ENCODE measurements around the gene CDH1.

The CDH1 gene

DNA sequence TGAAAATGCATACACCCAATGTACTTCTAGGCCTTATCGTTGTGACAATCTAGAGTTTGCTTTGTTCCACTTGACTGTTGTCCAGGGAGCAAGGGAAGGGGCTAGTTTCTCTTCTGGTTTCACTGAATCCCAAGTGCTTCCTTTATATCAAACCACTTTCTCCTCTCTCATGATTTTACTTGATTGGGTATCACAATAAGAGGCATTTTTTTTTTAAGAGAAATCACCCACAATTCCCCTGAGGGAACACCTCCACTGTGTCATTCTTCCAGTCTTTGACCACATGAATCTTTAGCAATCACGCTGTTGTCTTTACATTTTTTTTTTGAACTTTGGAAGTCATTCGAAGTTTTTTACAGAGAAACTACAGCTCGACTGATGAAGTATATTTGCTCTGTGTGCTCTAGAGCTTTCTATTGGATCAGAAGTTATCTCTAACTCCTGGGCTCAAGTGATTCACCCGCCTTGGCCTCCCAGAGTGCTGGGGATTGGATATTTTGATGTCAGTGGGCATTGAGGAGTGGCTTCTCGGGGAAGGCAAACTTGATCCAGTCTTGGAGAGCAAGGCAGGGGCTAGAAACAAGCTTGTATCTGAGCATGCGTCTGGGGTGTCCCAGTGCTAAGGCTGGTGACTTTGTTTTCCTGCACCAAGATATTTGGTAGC, 3.0 kb downstream of the CDH1 start:
- H3K4me2 ChIP-seq (ENCODE audit: low read length), result no peak overlapping the region
- H3K79me1 ChIP-seq (ENCODE audit: low read length), result no peaks in the 10 kb centered on the region
- no peak overlapping the region for H2AK5ac ChIP-seq (ENCODE audit: low read length)
- H4K8ac ChIP-seq (ENCODE audit: low read depth, low read length), result no peak overlapping the region
- no peak for DNase-seq
- no peaks in the 10 kb centered on the region for H3K36me3 ChIP-seq (ENCODE audit: control insufficient read depth, insufficient read depth, low read length)
- peaks cover 2% of the 10 kb centered on the region for H3K4me1 ChIP-seq (ENCODE audit: control insufficient read depth, low read depth, low read length)
- no peak overlapping the region for H3K23ac ChIP-seq (ENCODE audit: low read length)
- H3K27me3 ChIP-seq (ENCODE audit: insufficient read depth, low read length, poor library complexity), result no peaks in the 10 kb centered on the region
- H2BK15ac ChIP-seq (replicated peaks; ENCODE audit: low read depth), result no peak overlapping the region
- no peak overlapping the region for H3K4ac ChIP-seq (ENCODE audit: low read depth, low read length)
- H3K9ac ChIP-seq (ENCODE audit: low read length), result no peak overlapping the region
- H3K4me3 ChIP-seq (ENCODE audit: low read length), result no peak overlapping the region
- H3K18ac ChIP-seq (ENCODE audit: low read length), result no peak overlapping the region
- H3K27ac ChIP-seq (ENCODE audit: low read depth, low read length), result no peak overlapping the region
- H2BK5ac ChIP-seq (ENCODE audit: low read length), result no peak overlapping the region
- no peak overlapping the region for H2BK120ac ChIP-seq (ENCODE audit: low read depth, low read length)
- no CpG with 5 or more reads among the region's 7 CpGs for WGBS (ENCODE audit: extremely low coverage, insufficient coverage, low lambda C conversion rate)
- H3K56ac ChIP-seq (ENCODE audit: low read length), result no peak overlapping the region
- peaks cover 9% of the 10 kb centered on the region for H3K79me2 ChIP-seq (ENCODE audit: control insufficient read depth, insufficient read depth, low read length)
- no peak overlapping the region for H4K5ac ChIP-seq (ENCODE audit: low read length)

DNA sequence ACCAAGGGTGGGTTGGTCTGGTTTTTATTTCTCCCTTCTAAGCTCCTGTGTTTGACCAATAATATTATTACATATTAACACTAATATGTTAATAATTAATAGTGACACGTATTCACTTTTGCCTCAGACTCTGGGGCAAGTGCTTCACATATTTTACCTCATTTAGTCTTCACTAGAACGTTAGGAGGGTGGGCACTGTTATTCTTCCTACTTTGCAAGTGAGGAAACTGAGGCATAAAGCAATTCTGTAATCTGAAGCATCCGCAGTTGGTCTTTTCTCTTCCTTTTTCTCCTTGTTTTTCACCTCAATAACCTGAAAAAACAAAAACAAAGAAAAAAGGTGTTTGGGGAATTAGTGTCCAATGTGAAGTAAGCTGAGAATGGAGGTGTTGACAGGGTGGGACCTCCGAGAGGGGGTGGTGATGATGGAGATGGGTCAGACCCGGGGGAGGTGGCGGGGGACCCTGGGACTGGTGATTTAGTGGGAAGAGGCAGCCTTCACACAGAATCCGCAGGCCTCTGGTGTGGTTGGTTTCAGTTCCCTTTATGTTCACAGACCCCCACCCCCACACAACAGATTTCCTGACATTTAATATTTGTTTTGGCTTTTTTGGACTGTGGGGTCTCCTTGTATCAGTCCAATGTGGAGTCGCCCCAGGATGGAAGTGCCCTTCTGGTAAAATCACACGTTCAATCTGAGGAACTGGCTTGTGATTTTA, 3.7 kb downstream of the CDH1 start:
- Histone ChIP-seq H3K27me3 (ENCODE audit: insufficient read depth, low read length, poor library complexity) (no peaks in the 10 kb centered on the region), H3K9ac (ENCODE audit: low read length) (no peak overlapping the region), H3K79me1 (ENCODE audit: low read length) (no peaks in the 10 kb centered on the region), H3K27ac (ENCODE audit: low read depth, low read length) (no peak overlapping the region), H3K4ac (ENCODE audit: low read depth, low read length) (no peak overlapping the region), H3K4me1 (ENCODE audit: control insufficient read depth, low read depth, low read length) (peaks cover 2% of the 10 kb centered on the region), H2BK15ac (replicated peaks; ENCODE audit: low read depth) (no peak overlapping the region), H3K79me2 (ENCODE audit: control insufficient read depth, insufficient read depth, low read length) (peaks cover 11% of the 10 kb centered on the region), H3K4me2 (ENCODE audit: low read length) (no peak overlapping the region), H4K8ac (ENCODE audit: low read depth, low read length) (no peak overlapping the region), H3K18ac (ENCODE audit: low read length) (no peak overlapping the region), H3K56ac (ENCODE audit: low read length) (peak overlapping the region; percentile 43), H2AK5ac (ENCODE audit: low read length) (no peak overlapping the region), H2BK5ac (ENCODE audit: low read length) (no peak overlapping the region), H3K23ac (ENCODE audit: low read length) (no peak overlapping the region), H2BK120ac (ENCODE audit: low read depth, low read length) (no peak overlapping the region), H3K4me3 (ENCODE audit: low read length) (no peak overlapping the region), H4K5ac (ENCODE audit: low read length) (no peak overlapping the region), H3K36me3 (ENCODE audit: control insufficient read depth, insufficient read depth, low read length) (no peaks in the 10 kb centered on the region)
- DNase-seq, result no peak
- no CpG with 5 or more reads among the region's 9 CpGs for WGBS (ENCODE audit: extremely low coverage, insufficient coverage, low lambda C conversion rate)

DNA sequence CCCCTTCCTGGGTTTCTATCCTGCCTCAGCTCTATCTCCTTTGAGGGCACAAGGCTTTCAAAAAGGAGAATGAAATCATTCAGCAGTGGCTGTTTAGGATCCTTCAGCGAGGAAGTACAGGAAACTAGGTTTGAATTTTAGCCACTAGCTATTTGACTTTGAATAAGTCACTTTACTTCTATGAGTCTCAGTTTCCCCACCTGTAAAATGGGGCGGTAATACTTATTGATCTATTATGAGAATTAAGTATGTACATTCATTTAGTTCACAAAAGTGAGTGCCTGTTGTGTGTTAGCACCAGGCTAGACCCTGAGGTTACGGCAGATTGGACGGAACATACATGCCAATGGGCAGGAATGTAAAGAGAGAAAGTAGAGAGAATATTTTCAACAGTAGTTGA, 6.6 kb downstream of the CDH1 start:
- no CpG with 5 or more reads among the region's 4 CpGs for WGBS (ENCODE audit: extremely low coverage, insufficient coverage, low lambda C conversion rate)
- no peak overlapping the region for H3K27ac ChIP-seq (ENCODE audit: low read depth, low read length)
- no peak for DNase-seq

DNA sequence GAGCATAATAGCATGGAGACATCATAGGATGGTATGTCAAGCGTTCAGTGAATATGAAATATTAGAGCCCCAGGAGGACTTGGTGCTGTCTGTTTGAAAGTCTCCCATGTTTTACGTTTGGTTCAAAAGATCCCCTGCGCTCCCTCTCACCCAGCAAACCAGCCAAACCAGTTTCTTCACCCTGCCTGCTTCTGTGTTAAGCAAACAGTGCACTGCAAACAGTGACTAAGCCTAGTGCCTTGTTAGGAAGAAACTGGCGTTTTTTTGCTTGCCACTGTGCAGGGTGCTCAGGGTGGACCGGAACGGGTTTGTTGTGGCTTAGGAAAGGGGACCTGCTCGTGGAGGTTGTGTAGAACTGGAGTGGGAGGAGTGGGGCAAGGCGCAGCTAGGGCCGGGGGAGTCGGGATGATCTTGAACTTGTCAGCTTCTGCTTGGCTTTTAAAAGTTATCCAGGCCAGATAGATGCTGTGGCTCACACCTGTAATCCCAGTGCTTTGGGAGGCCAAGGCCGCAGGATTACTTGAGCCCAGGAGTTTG, 7.7 kb downstream of the CDH1 start:
- Histone ChIP-seq H3K79me2 (ENCODE audit: control insufficient read depth, insufficient read depth, low read length) (peaks cover 13% of the 10 kb centered on the region), H3K27ac (ENCODE audit: low read depth, low read length) (no peak overlapping the region), H2BK120ac (ENCODE audit: low read depth, low read length) (no peak overlapping the region), H3K4me3 (ENCODE audit: low read length) (no peak overlapping the region), H2BK15ac (replicated peaks; ENCODE audit: low read depth) (no peak overlapping the region), H3K79me1 (ENCODE audit: low read length) (peaks cover 1% of the 10 kb centered on the region), H3K4me1 (ENCODE audit: control insufficient read depth, low read depth, low read length) (peaks cover 2% of the 10 kb centered on the region), H3K9ac (ENCODE audit: low read length) (peak overlapping the region; percentile 44), H3K23ac (ENCODE audit: low read length) (no peak overlapping the region), H4K8ac (ENCODE audit: low read depth, low read length) (no peak overlapping the region), H3K56ac (ENCODE audit: low read length) (peak overlapping the region; percentile 59), H3K36me3 (ENCODE audit: control insufficient read depth, insufficient read depth, low read length) (no peaks in the 10 kb centered on the region), H3K27me3 (ENCODE audit: insufficient read depth, low read length, poor library complexity) (no peaks in the 10 kb centered on the region), H2BK5ac (ENCODE audit: low read length) (no peak overlapping the region), H4K5ac (ENCODE audit: low read length) (no peak overlapping the region), H3K4ac (ENCODE audit: low read depth, low read length) (no peak overlapping the region), H3K4me2 (ENCODE audit: low read length) (no peak overlapping the region), H2AK5ac (ENCODE audit: low read length) (no peak overlapping the region), H3K18ac (ENCODE audit: low read length) (no peak overlapping the region)
- no CpG with 5 or more reads among the region's 11 CpGs for WGBS (ENCODE audit: extremely low coverage, insufficient coverage, low lambda C conversion rate)
- peak; percentile 94 for DNase-seq

More for the DNA sequence above, 6.6 kb downstream of the CDH1 start:
- H3K4me1 ChIP-seq (ENCODE audit: control insufficient read depth, low read depth, low read length), result peaks cover 2% of the 10 kb centered on the region
- H4K5ac ChIP-seq (ENCODE audit: low read length), result no peak overlapping the region
- peaks cover 1% of the 10 kb centered on the region for H3K79me1 ChIP-seq (ENCODE audit: low read length)
- peaks cover 12% of the 10 kb centered on the region for H3K79me2 ChIP-seq (ENCODE audit: control insufficient read depth, insufficient read depth, low read length)
- no peak overlapping the region for H3K9ac ChIP-seq (ENCODE audit: low read length)
- H3K36me3 ChIP-seq (ENCODE audit: control insufficient read depth, insufficient read depth, low read length), result no peaks in the 10 kb centered on the region
- no peak overlapping the region for H3K4me3 ChIP-seq (ENCODE audit: low read length)
- H3K4me2 ChIP-seq (ENCODE audit: low read length), result no peak overlapping the region
- no peak overlapping the region for H2BK15ac ChIP-seq (replicated peaks; ENCODE audit: low read depth)
- H3K18ac ChIP-seq (ENCODE audit: low read length), result no peak overlapping the region
- no peak overlapping the region for H3K4ac ChIP-seq (ENCODE audit: low read depth, low read length)
- no peaks in the 10 kb centered on the region for H3K27me3 ChIP-seq (ENCODE audit: insufficient read depth, low read length, poor library complexity)
- no peak overlapping the region for H2AK5ac ChIP-seq (ENCODE audit: low read length)
- H2BK120ac ChIP-seq (ENCODE audit: low read depth, low read length), result no peak overlapping the region
- no peak overlapping the region for H4K8ac ChIP-seq (ENCODE audit: low read depth, low read length)
- peak overlapping the region; percentile 19 for H3K56ac ChIP-seq (ENCODE audit: low read length)
- H3K23ac ChIP-seq (ENCODE audit: low read length), result no peak overlapping the region
- no peak overlapping the region for H2BK5ac ChIP-seq (ENCODE audit: low read length)

DNA sequence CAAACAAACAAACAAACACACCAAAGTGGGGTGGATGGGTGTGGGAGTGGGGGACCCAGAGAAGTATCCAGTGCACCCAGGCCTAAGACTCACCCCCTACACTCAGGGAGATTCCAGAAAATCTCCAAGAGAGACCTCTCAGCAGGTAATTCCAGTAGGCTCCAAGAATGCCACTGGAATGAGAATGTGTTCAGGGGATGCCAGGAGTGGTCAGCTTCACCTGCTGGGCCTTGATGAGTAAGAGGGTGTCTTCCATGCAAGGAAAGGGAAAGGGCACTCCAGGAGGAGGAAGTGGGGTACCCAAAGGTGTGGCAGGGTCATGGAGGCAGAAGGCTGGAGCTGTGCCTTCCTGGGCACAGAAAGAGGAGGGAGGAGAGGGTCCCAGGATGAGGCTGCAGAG, 9.9 kb downstream of the CDH1 start:
- no peak overlapping the region for H3K27ac ChIP-seq (ENCODE audit: low read depth, low read length)
- no peak overlapping the region for H2BK120ac ChIP-seq (ENCODE audit: low read depth, low read length)
- H3K79me1 ChIP-seq (ENCODE audit: low read length), result peaks cover 1% of the 10 kb centered on the region
- H2BK5ac ChIP-seq (ENCODE audit: low read length), result no peak overlapping the region
- H3K4ac ChIP-seq (ENCODE audit: low read depth, low read length), result no peak overlapping the region
- H3K4me1 ChIP-seq (ENCODE audit: control insufficient read depth, low read depth, low read length), result peaks cover 2% of the 10 kb centered on the region
- no peak overlapping the region for H3K18ac ChIP-seq (ENCODE audit: low read length)
- no peak overlapping the region for H4K8ac ChIP-seq (ENCODE audit: low read depth, low read length)
- H3K27me3 ChIP-seq (ENCODE audit: insufficient read depth, low read length, poor library complexity), result no peaks in the 10 kb centered on the region
- H3K9ac ChIP-seq (ENCODE audit: low read length), result no peak overlapping the region
- no peak overlapping the region for H3K23ac ChIP-seq (ENCODE audit: low read length)
- no peak overlapping the region for H3K56ac ChIP-seq (ENCODE audit: low read length)
- H3K79me2 ChIP-seq (ENCODE audit: control insufficient read depth, insufficient read depth, low read length), result peaks cover 15% of the 10 kb centered on the region
- H2BK15ac ChIP-seq (replicated peaks; ENCODE audit: low read depth), result no peak overlapping the region
- no peak overlapping the region for H2AK5ac ChIP-seq (ENCODE audit: low read length)
- DNase-seq, result no peak
- H4K5ac ChIP-seq (ENCODE audit: low read length), result no peak overlapping the region
- no peaks in the 10 kb centered on the region for H3K36me3 ChIP-seq (ENCODE audit: control insufficient read depth, insufficient read depth, low read length)
- no peak overlapping the region for H3K4me3 ChIP-seq (ENCODE audit: low read length)
- no peak overlapping the region for H3K4me2 ChIP-seq (ENCODE audit: low read length)

Measured in mesendoderm (in vitro differentiated cells).